GM23248 (cell line): ENCODE results near the gene SCAI. TPM values are rescaled to one million over a fixed set of nuclear protein-coding genes. Genes with fewer than 3 reads are reported as not detected.
"Not testable (repeated sequence)": the region's sequence is repeated elsewhere in the genome, so short reads cannot be mapped to it uniquely, and the experiment has no call there.

ENCODE experiments used
- DNase-seq: peaks from one replicate; pipeline ENCODE4 v3.0.0-alpha.2; 2015
- H2AFZ ChIP-seq: fragments of 200-600 bp; sonication (generic); 2 replicates; pipeline ENCODE4 v1.6.1; 2016; ENCODE audit warnings: antibody characterized with exemption
- H3F3A ChIP-seq: fragments of 200-600 bp; sonication (generic); 2 replicates; pipeline ENCODE4 v1.6.1; 2016; ENCODE audit warnings: mild to moderate bottlenecking, antibody characterized with exemption, mixed run types; ENCODE audit not compliant: insufficient read depth
- H3K27ac ChIP-seq: fragments of 200-600 bp; sonication (generic); 2 replicates; pipeline ENCODE4 v1.5.1; 2016; ENCODE audit warnings: mild to moderate bottlenecking
- H3K27me3 ChIP-seq: fragments of 200-600 bp; sonication (generic); replicated peaks from 2 replicates; pipeline ENCODE4 v1.6.1; 2016; ENCODE audit warnings: mild to moderate bottlenecking; ENCODE audit not compliant: insufficient read depth
- H3K36me3 ChIP-seq: fragments of 200-600 bp; sonication (generic); 2 replicates; pipeline ENCODE4 v1.6.1; 2016; ENCODE audit warnings: low read depth, mild to moderate bottlenecking
- H3K4me1 ChIP-seq: fragments of 200-600 bp; sonication (generic); 2 replicates; pipeline ENCODE4 v1.6.1; 2016; ENCODE audit warnings: mild to moderate bottlenecking; ENCODE audit not compliant: insufficient read depth
- H3K4me2 ChIP-seq: fragments of 200-600 bp; sonication (generic); one replicate; pipeline ENCODE4 v1.6.1; 2016; ENCODE audit warnings: mild to moderate bottlenecking; ENCODE audit not compliant: unreplicated experiment
- H3K4me3 ChIP-seq: fragments of 200-600 bp; sonication (generic); 2 replicates; pipeline ENCODE4 v1.5.1; 2016; ENCODE audit warnings: mild to moderate bottlenecking
- H3K79me2 ChIP-seq: fragments of 200-600 bp; sonication (generic); 2 replicates; pipeline ENCODE4 v1.6.1; 2016; ENCODE audit warnings: mild to moderate bottlenecking; ENCODE audit not compliant: insufficient read depth
- H3K9ac ChIP-seq: fragments of 200-600 bp; sonication (generic); 2 replicates; pipeline ENCODE4 v1.6.1; 2016; ENCODE audit warnings: mild to moderate bottlenecking
- H3K9me2 ChIP-seq: fragments of 200-600 bp; sonication (generic); 2 replicates; pipeline ENCODE4 v1.6.1; 2016; ENCODE audit warnings: mixed run types, mild to moderate bottlenecking, moderate library complexity; ENCODE audit not compliant: insufficient read depth
- H3K9me3 ChIP-seq: fragments of 200-600 bp; sonication (generic); one replicate; pipeline ENCODE4 v1.6.1; 2017; ENCODE audit warnings: low read depth
- H4K20me1 ChIP-seq: fragments of 200-600 bp; sonication (generic); 2 replicates; pipeline ENCODE4 v1.6.0; 2016; ENCODE audit not compliant: insufficient read depth
- EZH2 ChIP-seq: fragments of 200-600 bp; sonication (generic); IDR thresholded peaks from 2 replicates; pipeline ENCODE4 v1.6.1; 2018; ENCODE audit warnings: antibody characterized with exemption, mild to moderate bottlenecking; ENCODE audit not compliant: insufficient read depth, poor library complexity, severe bottlenecking
- EZH2phosphoT487 ChIP-seq: fragments of 200-600 bp; sonication (generic); IDR thresholded peaks from 2 replicates; pipeline ENCODE4 v1.6.1; 2018; ENCODE audit warnings: antibody characterized with exemption, moderate library complexity, mild to moderate bottlenecking, low read depth; ENCODE audit not compliant: insufficient read depth
- WGBS, 2 experiments: methylation state at CpG; one replicate each; pipeline ENCODE4 v1.1.6; 2015 to 2017; ENCODE audit warnings: low lambda C conversion rate in 2 of 2, low coverage in 1 of 2; ENCODE audit errors: missing lambda C conversion rate in 2 of 2; 5-methylcytosine and 5-hydroxymethylcytosine counted together
- in situ Hi-C: fragments of 300-500 bp; cut with MboI; formaldehyde crosslinking; loops from 2 replicates; pipeline ENCODE4 v1.15.0; 2020
- polyA plus RNA-seq: library from polyadenylated mRNA; unstranded; fragments of >200 nt; fragmentation: Nextera tagmentation; extraction: Ambion mirVana; gene quantifications from 2 replicates; pipeline ENCODE4 v1.2.1, GENCODE V29; 2016
- total RNA-seq: library from RNA; depleted of rRNA; stranded (reverse); fragments of >200 nt; shearing (Covaris generic); gene quantifications from 2 replicates; pipeline ENCODE4 v1.2.3, GENCODE V29; 2014

The SCAI gene
- total and polyA plus RNA-seq, 2 experiments from 2014 or later: 3.0 TPM

GRCh38 chr9:125183561-125183960 is 40.2 kb upstream of the SCAI start:
- in situ Hi-C loops: no loop called here
- 98 to 100% methylated on average over 2 of the region's 2 CpGs for WGBS, 2 experiments

GRCh38 chr9:125183054-125183453 is 39.7 kb upstream of the SCAI start:
- WGBS, 2 experiments: 77 to 78% methylated on average over 2 of the region's 2 CpGs
- Histone ChIP-seq H3K36me3 (no peaks in the 10 kb centered on the region), H3F3A (no peaks in the 10 kb centered on the region), H2AFZ (no peak overlapping the region), H3K9ac (no peak overlapping the region), H3K27ac (no peak overlapping the region), H3K79me2 (peaks cover 100% of the 10 kb centered on the region), H3K27me3 (no peaks in the 10 kb centered on the region), H3K4me2 (no peak overlapping the region), H3K4me3 (no peak overlapping the region), H4K20me1 (no peaks in the 10 kb centered on the region), H3K9me2 (no peaks in the 10 kb centered on the region), H3K4me1 (no peaks in the 10 kb centered on the region), H3K9me3 (no peaks in the 10 kb centered on the region)
- DNase-seq: no peak
- in situ Hi-C loops: no loop called here
- TF ChIP-seq EZH2phosphoT487 (no peak), EZH2 (no peak)

More at GRCh38 chr9:125183561-125183960, 40.2 kb upstream of the SCAI start:
- Histone ChIP-seq H3K4me1 (peaks cover 3% of the 10 kb centered on the region; the same call in 1 of the 2 replicates), H3K9me2 (no peaks in the 10 kb centered on the region), H3K9ac (no peak overlapping the region), H3K27me3 (no peaks in the 10 kb centered on the region), H3K79me2 (peaks cover 100% of the 10 kb centered on the region), H3K27ac (no peak overlapping the region), H3K9me3 (no peaks in the 10 kb centered on the region), H2AFZ (no peak overlapping the region), H4K20me1 (no peaks in the 10 kb centered on the region), H3K36me3 (no peaks in the 10 kb centered on the region), H3F3A (no peaks in the 10 kb centered on the region), H3K4me2 (no peak overlapping the region), H3K4me3 (no peak overlapping the region)
- TF ChIP-seq EZH2phosphoT487 (no peak), EZH2 (no peak)
- DNase-seq: no peak

- H3K27ac ChIP-seq, H3F3A ChIP-seq, H3K4me3 ChIP-seq, H3K4me1 ChIP-seq, DNase-seq, in situ Hi-C loops, H3K27me3 ChIP-seq, H3K36me3 ChIP-seq, H3K9me3 ChIP-seq, H3K9me2 ChIP-seq, H3K4me2 ChIP-seq, H3K9ac ChIP-seq, H2AFZ ChIP-seq, H4K20me1 ChIP-seq: not testable (repeated sequence)
- WGBS, 2 experiments: 95 to 96% methylated on average over 4 of the region's 4 CpGs
- H3K79me2 ChIP-seq: peaks cover 100% of the 10 kb centered on the region
These were observed 38.4 kb upstream of the SCAI start for GRCh38 chr9:125181756-125182155.

GRCh38 chr9:125180876-125181275 is 37.5 kb upstream of the SCAI start:
- H3K4me2 ChIP-seq: no peak overlapping the region
- no peaks in the 10 kb centered on the region for H3K27me3 ChIP-seq
- no peaks in the 10 kb centered on the region for H3K9me2 ChIP-seq
- WGBS, 2 experiments: 85 to 88% methylated on average over 9 of the region's 9 CpGs
- H3K4me3 ChIP-seq: no peak overlapping the region
- in situ Hi-C loops: no loop called here
- peaks cover 100% of the 10 kb centered on the region for H3K79me2 ChIP-seq
- TF ChIP-seq EZH2 (no peak), EZH2phosphoT487 (no peak)
- peaks cover 7% of the 10 kb centered on the region; the same call in 1 of the 2 replicates for H3F3A ChIP-seq
- peaks cover 12% of the 10 kb centered on the region for H3K4me1 ChIP-seq
- H3K36me3 ChIP-seq: no peaks in the 10 kb centered on the region
- no peak overlapping the region for H2AFZ ChIP-seq
- H4K20me1 ChIP-seq: no peaks in the 10 kb centered on the region
- no peak overlapping the region for H3K9ac ChIP-seq
- DNase-seq: no peak
- H3K9me3 ChIP-seq: no peaks in the 10 kb centered on the region
- H3K27ac ChIP-seq: no peak overlapping the region

- in situ Hi-C loops, H3F3A ChIP-seq, DNase-seq, H3K36me3 ChIP-seq, H3K4me2 ChIP-seq, H3K9ac ChIP-seq, H2AFZ ChIP-seq, H3K4me3 ChIP-seq, H4K20me1 ChIP-seq, H3K9me3 ChIP-seq, H3K27me3 ChIP-seq, H3K9me2 ChIP-seq, H3K27ac ChIP-seq: not testable (repeated sequence)
- WGBS, 2 experiments: 74% methylated on average over 4 of the region's 4 CpGs
- H3K79me2 ChIP-seq: peaks cover 100% of the 10 kb centered on the region
- peaks cover 12% of the 10 kb centered on the region for H3K4me1 ChIP-seq
These were observed 36.4 kb upstream of the SCAI start for GRCh38 chr9:125179776-125180175.
